ENCODE results near the gene CCL18. TPM values are rescaled to one million over a fixed set of nuclear protein-coding genes. Genes with fewer than 3 reads are reported as not detected.
"Not testable (repeated sequence)": the region's sequence is repeated elsewhere in the genome, so short reads cannot be mapped to it uniquely, and the experiment has no call there.

CCL18 gene
- total RNA-seq, 1 donor from 2014 or later: not detected

DNA sequence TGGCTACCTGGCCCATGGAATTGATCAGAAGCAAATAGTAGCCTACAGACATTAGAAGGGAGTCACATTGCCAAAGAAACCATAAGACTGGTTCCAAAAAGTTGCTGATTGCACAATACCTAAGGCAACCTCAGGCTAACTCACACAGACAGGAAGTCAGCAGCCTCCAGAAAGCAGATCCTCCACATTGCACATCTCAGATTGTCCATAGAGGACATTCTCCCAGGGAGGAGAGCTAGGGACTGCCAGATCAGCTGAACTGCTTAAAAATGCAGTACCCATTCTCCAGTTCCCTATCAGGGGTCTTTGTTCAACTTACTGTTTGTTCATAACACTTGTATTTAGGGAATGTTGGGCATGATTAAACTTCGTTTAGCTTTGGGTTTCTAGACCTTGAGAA, 21.7 kb downstream of the CCL18 start:
- no peaks in the 10 kb centered on the region for H3K36me3 Mint-ChIP-seq (ENCODE audit: low read depth)
- no peaks in the 10 kb centered on the region for H3K9me3 Mint-ChIP-seq
- H3K27ac Mint-ChIP-seq (ENCODE audit: unreplicated experiment): no peak overlapping the region
- no peak for DNase-seq (ENCODE audit: low read depth, low spot score)
- no peaks in the 10 kb centered on the region for H3K4me1 Mint-ChIP-seq
- TF ChIP-seq, protein P1, sequence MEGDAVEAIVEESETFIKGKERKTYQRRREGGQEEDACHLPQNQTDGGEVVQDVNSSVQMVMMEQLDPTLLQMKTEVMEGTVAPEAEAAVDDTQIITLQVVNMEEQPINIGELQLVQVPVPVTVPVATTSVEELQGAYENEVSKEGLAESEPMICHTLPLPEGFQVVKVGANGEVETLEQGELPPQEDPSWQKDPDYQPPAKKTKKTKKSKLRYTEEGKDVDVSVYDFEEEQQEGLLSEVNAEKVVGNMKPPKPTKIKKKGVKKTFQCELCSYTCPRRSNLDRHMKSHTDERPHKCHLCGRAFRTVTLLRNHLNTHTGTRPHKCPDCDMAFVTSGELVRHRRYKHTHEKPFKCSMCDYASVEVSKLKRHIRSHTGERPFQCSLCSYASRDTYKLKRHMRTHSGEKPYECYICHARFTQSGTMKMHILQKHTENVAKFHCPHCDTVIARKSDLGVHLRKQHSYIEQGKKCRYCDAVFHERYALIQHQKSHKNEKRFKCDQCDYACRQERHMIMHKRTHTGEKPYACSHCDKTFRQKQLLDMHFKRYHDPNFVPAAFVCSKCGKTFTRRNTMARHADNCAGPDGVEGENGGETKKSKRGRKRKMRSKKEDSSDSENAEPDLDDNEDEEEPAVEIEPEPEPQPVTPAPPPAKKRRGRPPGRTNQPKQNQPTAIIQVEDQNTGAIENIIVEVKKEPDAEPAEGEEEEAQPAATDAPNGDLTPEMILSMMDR (conservative IDR thresholded peaks at IDR 0.05): no peak
- peaks cover 4% of the 10 kb centered on the region for H3K27me3 Mint-ChIP-seq (ENCODE audit: low read depth)
- H3K4me3 Mint-ChIP-seq: no peak overlapping the region

DNA sequence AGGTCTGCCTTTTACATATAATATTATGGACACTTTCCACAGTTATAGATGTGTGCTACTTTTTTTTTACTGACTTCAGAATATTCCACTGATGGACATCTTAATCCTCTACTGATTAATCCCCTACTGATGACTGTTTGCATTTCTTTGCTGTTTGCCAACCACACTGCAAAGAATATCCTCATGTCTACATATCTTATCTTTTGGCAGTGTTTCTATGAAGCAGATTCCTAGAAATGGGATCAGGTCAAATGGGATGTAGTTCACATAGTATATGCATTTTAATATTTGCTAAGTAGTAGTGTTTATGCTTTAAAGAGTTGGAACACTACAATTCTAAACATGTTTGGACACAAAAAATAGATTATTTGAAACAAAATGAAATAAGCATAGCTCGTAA, 22.7 kb downstream of the CCL18 start:
- Mint-ChIP-seq H3K4me3 (no peak overlapping the region), H3K9me3 (no peaks in the 10 kb centered on the region), H3K27me3 (ENCODE audit: low read depth) (peaks cover 9% of the 10 kb centered on the region), H3K36me3 (ENCODE audit: low read depth) (no peaks in the 10 kb centered on the region), H3K4me1 (no peaks in the 10 kb centered on the region), H3K27ac (ENCODE audit: unreplicated experiment) (no peak overlapping the region)
- TF ChIP-seq, protein P1 (conservative IDR thresholded peaks at IDR 0.05): no peak
- no peak for DNase-seq (ENCODE audit: low read depth, low spot score)

DNA sequence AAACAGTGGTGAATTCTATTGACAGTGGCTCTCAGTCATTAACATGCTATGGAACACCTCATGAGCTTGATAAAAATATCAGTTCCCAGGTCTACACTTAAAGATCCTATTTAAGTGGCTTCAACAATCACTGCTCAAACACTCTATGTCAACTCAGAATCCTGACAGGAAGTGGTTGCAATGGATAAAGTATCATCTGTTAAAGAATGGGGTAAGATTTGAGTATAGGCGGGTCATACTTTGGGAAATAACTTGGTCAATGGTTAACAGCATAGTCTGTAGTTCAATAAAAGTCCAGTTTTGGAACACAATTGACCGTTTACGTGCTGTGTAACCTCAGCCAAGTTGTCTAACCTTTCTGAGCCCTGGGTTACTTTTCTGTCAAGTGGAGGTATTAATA, 23.4 kb downstream of the CCL18 start:
- not testable (repeated sequence) for H3K27ac Mint-ChIP-seq (ENCODE audit: unreplicated experiment); H3K4me1 Mint-ChIP-seq; H3K9me3 Mint-ChIP-seq; H3K36me3 Mint-ChIP-seq (ENCODE audit: low read depth); H3K4me3 Mint-ChIP-seq; DNase-seq (ENCODE audit: low read depth, low spot score)
- H3K27me3 Mint-ChIP-seq (ENCODE audit: low read depth): peaks cover 13% of the 10 kb centered on the region

DNA sequence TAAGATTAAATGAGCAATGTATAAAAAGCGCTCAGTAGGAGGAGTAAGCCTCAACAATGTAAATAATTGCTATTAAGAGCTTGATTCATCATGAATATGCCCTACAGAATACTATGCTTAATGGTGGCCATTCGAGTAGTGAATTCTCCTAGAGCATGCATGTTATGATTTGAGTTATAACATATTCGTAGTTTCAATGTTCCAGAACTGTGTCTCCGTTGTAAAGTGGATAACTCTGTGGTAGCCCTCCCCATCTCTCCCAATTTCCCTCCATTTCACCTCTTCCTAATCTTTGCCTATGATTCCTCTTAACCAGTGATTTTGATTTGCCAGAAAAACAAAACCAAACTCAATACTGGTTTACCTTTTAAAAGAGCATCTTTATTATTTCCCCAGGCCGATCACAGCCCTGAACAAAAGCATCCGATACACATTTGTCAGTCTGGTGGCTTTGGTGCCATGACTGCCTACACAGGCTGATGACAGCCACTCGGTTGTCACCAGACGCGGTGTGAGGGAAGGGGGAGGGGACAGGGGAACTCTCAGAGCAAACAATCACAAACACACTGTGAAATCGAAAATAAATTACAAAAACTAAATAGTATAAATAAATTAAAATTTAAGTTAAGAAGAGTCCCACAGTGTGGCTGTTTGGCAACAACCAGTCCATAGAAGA, 24.0 kb downstream of the CCL18 start:
- H3K27me3 Mint-ChIP-seq (ENCODE audit: low read depth): peaks cover 14% of the 10 kb centered on the region
- not testable (repeated sequence) for H3K36me3 Mint-ChIP-seq (ENCODE audit: low read depth); H3K4me1 Mint-ChIP-seq; H3K27ac Mint-ChIP-seq (ENCODE audit: unreplicated experiment); H3K9me3 Mint-ChIP-seq; H3K4me3 Mint-ChIP-seq; DNase-seq (ENCODE audit: low read depth, low spot score)

DNA sequence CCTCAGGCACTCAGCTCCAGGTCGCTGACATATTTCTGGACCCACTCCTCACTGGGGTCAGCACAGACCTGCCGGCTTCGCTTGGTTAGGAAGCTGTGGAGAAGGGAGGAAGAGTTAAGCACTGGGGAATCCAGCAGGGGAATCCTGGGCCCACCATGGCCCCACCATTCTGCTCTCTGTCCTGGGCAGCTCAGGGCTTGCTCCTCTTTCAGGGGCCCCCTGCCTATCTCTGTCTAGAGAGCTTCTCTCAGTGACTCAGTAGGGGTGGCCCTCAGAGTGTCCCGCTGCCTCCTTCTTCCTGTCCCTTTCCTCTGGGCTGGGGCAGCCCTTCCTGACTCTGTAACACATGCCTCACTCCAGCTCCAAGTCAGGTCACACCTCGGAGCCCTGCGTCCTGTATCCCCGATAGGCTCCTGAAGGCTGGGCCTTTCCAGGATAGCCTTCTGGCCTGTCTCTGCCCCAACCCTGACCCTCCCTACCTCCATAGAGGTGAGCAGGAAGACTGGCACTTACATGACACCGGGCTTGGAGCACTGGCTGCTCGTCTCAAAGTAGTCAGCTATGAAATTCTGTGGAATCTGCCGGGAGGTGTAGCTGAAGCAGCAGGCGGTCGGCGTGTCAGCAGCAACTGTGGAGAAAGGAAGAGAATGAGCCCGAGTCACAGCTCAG, 24.7 kb downstream of the CCL18 start:
- no peaks in the 10 kb centered on the region for H3K36me3 Mint-ChIP-seq (ENCODE audit: low read depth)
- H3K27ac Mint-ChIP-seq (ENCODE audit: unreplicated experiment): no peak overlapping the region
- DNase-seq (ENCODE audit: low read depth, low spot score): no peak
- H3K4me3 Mint-ChIP-seq: no peak overlapping the region
- TF ChIP-seq, protein P1 (conservative IDR thresholded peaks at IDR 0.05): no peak
- no peaks in the 10 kb centered on the region for H3K4me1 Mint-ChIP-seq
- H3K9me3 Mint-ChIP-seq: no peaks in the 10 kb centered on the region
- H3K27me3 Mint-ChIP-seq (ENCODE audit: low read depth): peaks cover 17% of the 10 kb centered on the region

DNA sequence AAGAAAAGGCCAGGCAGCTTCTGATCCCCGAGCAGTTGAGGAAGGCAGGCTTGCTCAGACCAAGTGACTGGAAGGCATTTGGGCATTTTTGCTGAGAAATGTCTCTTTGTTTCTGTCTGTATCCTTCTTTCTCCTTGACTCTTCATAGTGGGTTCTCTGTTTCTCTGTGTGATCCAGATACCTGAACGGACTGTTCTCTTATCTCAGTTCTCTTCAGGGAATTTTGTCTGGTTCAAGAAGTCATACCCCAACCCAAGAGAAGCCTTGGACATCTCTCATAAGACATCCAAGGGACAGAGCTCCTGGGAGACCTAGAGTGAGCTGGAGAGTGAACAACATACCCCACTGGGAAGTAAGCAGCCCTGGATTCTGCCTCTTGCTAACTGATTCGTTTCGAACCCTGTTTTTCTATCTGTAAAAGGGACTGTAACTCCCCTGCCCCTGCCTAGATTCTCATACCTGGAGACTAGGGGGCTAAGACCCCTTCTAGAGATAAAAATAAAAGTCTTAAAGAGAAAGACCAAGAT, 25.3 kb downstream of the CCL18 start:
- no peaks in the 10 kb centered on the region for H3K4me1 Mint-ChIP-seq
- H3K27me3 Mint-ChIP-seq (ENCODE audit: low read depth): peaks cover 17% of the 10 kb centered on the region
- H3K36me3 Mint-ChIP-seq (ENCODE audit: low read depth): no peaks in the 10 kb centered on the region
- no peaks in the 10 kb centered on the region for H3K9me3 Mint-ChIP-seq
- no peak overlapping the region for H3K27ac Mint-ChIP-seq (ENCODE audit: unreplicated experiment)
- no peak overlapping the region for H3K4me3 Mint-ChIP-seq
- TF ChIP-seq, protein P1 (conservative IDR thresholded peaks at IDR 0.05): no peak
- DNase-seq (ENCODE audit: low read depth, low spot score): no peak

All from neural crest cell (in vitro differentiated cells).